HepG2 (cell line): Measurements from ENCODE around the gene ARMC2. TPM values are rescaled to one million over a fixed set of nuclear protein-coding genes. Genes with fewer than 3 reads are reported as not detected.

Experiments used
- ATAC-seq: fragments of 200-7000 bp; cut with Tn5 transposase; 3 replicates; pipeline ENCODE4 v1.9.1; 2020; ENCODE audit warnings: mild to moderate bottlenecking, moderate library complexity
- BruUV-seq: library from RNA; stranded (reverse); fragments of 400-500 nt; replicated peaks from 2 replicates; lab custom pipeline; 2021; lab: Mats Ljungman, UMichigan
- CTCF ChIA-PET: fragments of 300-600 bp; formaldehyde crosslinking; extraction: SDS; loops from one replicate; lab custom pipeline; 2021; ENCODE audit warnings: low total read pairs, inconsistent platforms, low intra/inter-chr PET ratio; lab: Yijun Ruan, JAX
- POLR2A ChIA-PET: fragments of 350-600 bp; sonication (Branson Sonifier 250); formaldehyde crosslinking; loops from one replicate; lab custom pipeline; 2020; ENCODE audit warnings: antibody characterized with exemption, inconsistent platforms; lab: Yijun Ruan, JAX
- DNase-seq: peaks from one replicate; pipeline ENCODE4 v3.0.0-alpha.2; 2015; ENCODE audit warnings: low spot score
- FAIRE-seq: peaks from 3 replicates; lab custom pipeline; 2011; peaks lifted over from hg19 to GRCh38; lab: Jason Lieb, UNC
- H2AFZ ChIP-seq: one replicate; pipeline ENCODE4 v1.6.1; 2011; ENCODE audit warnings: low read length, inconsistent platforms
- H3K27ac ChIP-seq: fragments of 300-600 bp; 3 replicates; pipeline ENCODE4 v1.8.0; 2011; ENCODE audit warnings: mixed run types, mild to moderate bottlenecking, mixed read lengths, low read length, inconsistent platforms; ENCODE audit not compliant: insufficient read depth; ENCODE audit errors: extremely low read length
- H3K27me3 ChIP-seq, 2 experiments: fragments of 200-600 bp in 1 of 2; 2 replicates in 1 of 2; 3 replicates in 1 of 2; pipeline versions ENCODE4 v1.6.0 to v1.8.0; 2011; ENCODE audit warnings: low read length in 2 of 2, mild to moderate bottlenecking in 2 of 2, moderate library complexity in 2 of 2, inconsistent platforms in 1 of 2; ENCODE audit not compliant: insufficient read depth in 2 of 2, control insufficient read depth in 1 of 2
- H3K36me3 ChIP-seq, 2 experiments: fragments of 200-600 bp in 1 of 2; replicated peaks in 1 of 2; 2 replicates in 1 of 2; 3 replicates in 1 of 2; pipeline versions ENCODE4 v1.5.1 to v1.8.0; 2011; ENCODE audit warnings: low read length in 2 of 2, inconsistent platforms in 1 of 2; ENCODE audit not compliant: insufficient read depth in 2 of 2, control insufficient read depth in 1 of 2
- H3K4me1 ChIP-seq: 2 replicates; pipeline ENCODE4 v1.5.1; 2012; ENCODE audit warnings: low read length, inconsistent platforms; ENCODE audit not compliant: insufficient read depth
- H3K4me2 ChIP-seq: 2 replicates; pipeline ENCODE4 v1.6.0; 2011; ENCODE audit warnings: low read depth, low read length, inconsistent platforms
- H3K4me3 ChIP-seq, 3 experiments: fragments of 200-600 bp in 1 of 3; sonication (generic), shearing (Covaris generic) in 1 of 3; replicated peaks in 1 of 3; 2 replicates each; pipeline ENCODE4 v1.5.1; 2011 to 2016; ENCODE audit warnings: low read length in 3 of 3, inconsistent platforms in 2 of 3, low read depth in 2 of 3, mild to moderate bottlenecking in 2 of 3, control low read depth in 1 of 3, mixed read lengths in 1 of 3; ENCODE audit not compliant: insufficient read depth in 1 of 3
- H3K79me2 ChIP-seq: one replicate; pipeline ENCODE4 v1.6.1; 2011; ENCODE audit warnings: low read length, inconsistent platforms; ENCODE audit not compliant: insufficient read depth
- H3K9ac ChIP-seq: 2 replicates; pipeline ENCODE4 v1.6.0; 2011; ENCODE audit warnings: mild to moderate bottlenecking, low read depth, low read length, inconsistent platforms; ENCODE audit not compliant: insufficient read depth
- H3K9me3 ChIP-seq: 2 replicates; pipeline ENCODE4 v1.5.1; 2012; ENCODE audit warnings: mild to moderate bottlenecking, low read length
- H4K20me1 ChIP-seq: 2 replicates; pipeline ENCODE4 v1.6.0; 2011; ENCODE audit warnings: inconsistent platforms, mild to moderate bottlenecking, low read length, moderate library complexity; ENCODE audit not compliant: insufficient read depth
- EZH2 ChIP-seq: conservative IDR thresholded peaks from 2 replicates; pipeline ENCODE4 v1.6.1; 2012; ENCODE audit warnings: mild to moderate bottlenecking, low read depth, low read length, moderate library complexity
- MIER3 ChIP-seq: IDR thresholded peaks from 2 replicates; pipeline ENCODE4 v1.6.1; 2016; ENCODE audit warnings: missing compliant biosample characterization, borderline replicate concordance
- MTF2 ChIP-seq: sonication (generic); formaldehyde crosslinking; IDR thresholded peaks from 2 replicates; pipeline ENCODE4 v1.5.0; 2020; ENCODE audit warnings: missing genetic modification reagents, borderline replicate concordance
- TGIF2 ChIP-seq: IDR thresholded peaks from 2 replicates; pipeline ENCODE4 v1.6.1; 2016; ENCODE audit warnings: control low read depth, missing compliant biosample characterization
- ZNF205 ChIP-seq: IDR thresholded peaks from 2 replicates; pipeline ENCODE4 v1.6.1; 2018; ENCODE audit warnings: missing biosample characterization, missing genetic modification reagents
- ZNF333 ChIP-seq: sonication (generic); formaldehyde crosslinking; IDR thresholded peaks from 2 replicates; pipeline ENCODE4 v1.4.0; 2020; ENCODE audit warnings: mild to moderate bottlenecking, missing genetic modification reagents, borderline replicate concordance
- ZNF430 ChIP-seq: sonication (generic); formaldehyde crosslinking; IDR thresholded peaks from 2 replicates; pipeline ENCODE4 v1.9.0; 2021; ENCODE audit warnings: mild to moderate bottlenecking, missing genetic modification reagents
- ZNF629 ChIP-seq: sonication (generic); formaldehyde crosslinking; conservative IDR thresholded peaks from 2 replicates; pipeline ENCODE4 v1.5.0; 2020; ENCODE audit warnings: missing genetic modification reagents
- ZNF674 ChIP-seq: sonication (generic); formaldehyde crosslinking; IDR thresholded peaks from 2 replicates; pipeline ENCODE4 v1.5.0; 2020; ENCODE audit warnings: low read depth, mild to moderate bottlenecking, missing genetic modification reagents
- WGBS: methylation state at CpG from one replicate; pipeline ENCODE4 v1.1.6; 2017; ENCODE audit warnings: low lambda C conversion rate; 5-methylcytosine and 5-hydroxymethylcytosine counted together
- in situ Hi-C: cut with HindIII; loops from 2 replicates; pipeline ENCODE4 v1.10.0; 2017; ENCODE audit warnings: low pct_unique_long_range_greater_than_20kb; ENCODE audit not compliant: extremely low pct_ligation_motif_present
- intact Hi-C: fragments of 100-400 bp; cut with micrococcal nuclease; formaldehyde crosslinking; loops from one replicate; pipeline ENCODE4 v1.10.0; 2022; ENCODE audit not compliant: unreplicated experiment
- polyA plus RNA-seq, 8 experiments: library from polyadenylated mRNA; depleted of rRNA in 3 of 8; stranded (reverse) in 7 of 8; unstranded in 1 of 8; fragments of >200 nt; fragmentation: Illumina TruSeq in 4 of 8; extraction: Trizol in 4 of 8; gene quantifications; 2 replicates each; pipeline versions ENCODE4 v1.2.1 to v1.2.3, GENCODE V29; 2011 to 2016; ENCODE audit warnings: low read depth in 4 of 8, missing spikeins in 1 of 8, mixed read lengths in 1 of 8; ENCODE audit not compliant: insufficient read depth in 1 of 8
- total RNA-seq, 5 experiments: library from RNA; depleted of rRNA; stranded (reverse); fragments of >200 nt; fragmentation: Illumina TruSeq; extraction: Trizol; gene quantifications; 2 replicates each; pipeline ENCODE4 v1.2.3, GENCODE V29; 2016; ENCODE audit warnings: low read depth in 1 of 5
- TF ChIP-seq, protein P1 (sequence below): sonication (generic); formaldehyde crosslinking; IDR thresholded peaks from 2 replicates; pipeline ENCODE4 v1.5.0; 2020; ENCODE audit warnings: missing genetic modification reagents, mild to moderate bottlenecking, borderline replicate concordance
- TF ChIP-seq, protein P2 (sequence below): sonication (generic); formaldehyde crosslinking; IDR thresholded peaks from 2 replicates; pipeline ENCODE4 v1.8.1; 2023; ENCODE audit warnings: mild to moderate bottlenecking, missing genetic modification reagents, borderline replicate concordance
- TF ChIP-seq, protein P3 (sequence below): IDR thresholded peaks from 2 replicates; pipeline ENCODE4 v1.6.1; 2016; ENCODE audit warnings: mild to moderate bottlenecking, missing biosample characterization, missing genetic modification reagents
- TF ChIP-seq, protein P4 (sequence below): sonication (generic); formaldehyde crosslinking; IDR thresholded peaks from 2 replicates; pipeline ENCODE4 v1.4.0; 2020; ENCODE audit warnings: missing genetic modification reagents, borderline replicate concordance

ARMC2 gene
- total and polyA plus RNA-seq, 2 of the 13 experiments (the other 11 are each of a cell fraction or from before 2014, with no cell fraction given), result 1.4 to 3.2 TPM

DNA sequence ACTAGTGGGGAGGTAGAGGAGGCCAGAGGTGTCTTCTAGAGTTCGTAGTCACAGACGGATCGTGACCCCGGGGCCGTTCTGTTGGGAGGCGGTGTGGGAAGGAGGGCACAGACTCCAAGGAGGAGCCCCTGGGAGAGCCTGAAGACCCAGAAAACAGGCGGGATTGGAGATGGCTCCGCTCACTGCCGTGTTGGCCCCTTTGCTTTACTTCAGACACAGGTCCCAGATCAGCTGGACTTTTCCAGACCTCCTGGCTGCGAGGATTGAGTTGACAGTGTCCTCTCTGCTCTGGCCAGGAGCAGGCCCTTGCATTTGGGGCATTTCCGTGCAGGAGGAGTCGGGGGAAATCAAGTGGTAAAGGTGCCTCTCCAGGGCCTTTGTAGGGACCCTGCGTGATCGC lies 112.9 kb downstream of the ARMC2 start:
- Histone ChIP-seq H3K9me3 (no peaks in the 10 kb centered on the region), H3K79me2 (no peaks in the 10 kb centered on the region), H4K20me1 (no peaks in the 10 kb centered on the region), H2AFZ (no peak overlapping the region), H3K36me3 (no peaks in the 10 kb centered on the region), H3K4me1 (peaks cover 11% of the 10 kb centered on the region), H3K9ac (no peak overlapping the region), H3K27ac (no peak overlapping the region), H3K27me3 (peaks cover 0 to 12% of the 10 kb centered on the region in 2 experiments; a peak in 2 of 5 replicates), H3K4me2 (no peak overlapping the region), H3K4me3 (no peak overlapping the region)
- intact Hi-C loops (no loop called here), in situ Hi-C loops (no loop called here)
- CTCF ChIA-PET, result no interaction called here
- WGBS, result 56% methylated on average over 12 of the region's 14 CpGs
- FAIRE-seq, result no peak
- TF ChIP-seq, protein P1, sequence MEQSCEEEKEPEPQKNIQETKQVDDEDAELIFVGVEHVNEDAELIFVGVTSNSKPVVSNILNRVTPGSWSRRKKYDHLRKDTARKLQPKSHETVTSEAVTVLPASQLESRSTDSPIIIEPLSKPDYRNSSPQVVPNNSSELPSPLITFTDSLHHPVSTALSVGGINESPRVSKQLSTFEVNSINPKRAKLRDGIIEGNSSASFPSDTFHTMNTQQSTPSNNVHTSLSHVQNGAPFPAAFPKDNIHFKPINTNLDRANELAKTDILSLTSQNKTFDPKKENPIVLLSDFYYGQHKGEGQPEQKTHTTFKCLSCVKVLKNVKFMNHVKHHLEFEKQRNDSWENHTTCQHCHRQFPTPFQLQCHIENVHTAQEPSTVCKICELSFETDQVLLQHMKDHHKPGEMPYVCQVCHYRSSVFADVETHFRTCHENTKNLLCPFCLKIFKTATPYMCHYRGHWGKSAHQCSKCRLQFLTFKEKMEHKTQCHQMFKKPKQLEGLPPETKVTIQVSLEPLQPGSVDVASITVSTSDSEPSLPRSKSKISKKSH (CRISPR knock-in tag), result no peak
- no peak for TF ChIP-seq ZNF629 (CRISPR knock-in tag)
- no peak for TF ChIP-seq ZNF333 (CRISPR knock-in tag)
- no peak for TF ChIP-seq ZNF430 (CRISPR knock-in tag)
- TF ChIP-seq, protein P2, sequence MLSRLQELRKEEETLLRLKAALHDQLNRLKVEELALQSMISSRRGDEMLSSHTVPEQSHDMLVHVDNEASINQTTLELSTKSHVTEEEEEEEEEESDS (CRISPR knock-in tag), result no peak
- TF ChIP-seq MTF2, result no peak
- no peak for TF ChIP-seq EZH2
- no peak for TF ChIP-seq MIER3 (CRISPR knock-in tag)
- TF ChIP-seq, protein P3, sequence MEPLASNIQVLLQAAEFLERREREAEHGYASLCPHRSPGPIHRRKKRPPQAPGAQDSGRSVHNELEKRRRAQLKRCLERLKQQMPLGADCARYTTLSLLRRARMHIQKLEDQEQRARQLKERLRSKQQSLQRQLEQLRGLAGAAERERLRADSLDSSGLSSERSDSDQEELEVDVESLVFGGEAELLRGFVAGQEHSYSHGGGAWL (CRISPR knock-in tag), result no peak
- TF ChIP-seq ZNF205 (CRISPR knock-in tag), result no peak
- TF ChIP-seq TGIF2 (CRISPR knock-in tag), result no peak
- TF ChIP-seq, protein P4, sequence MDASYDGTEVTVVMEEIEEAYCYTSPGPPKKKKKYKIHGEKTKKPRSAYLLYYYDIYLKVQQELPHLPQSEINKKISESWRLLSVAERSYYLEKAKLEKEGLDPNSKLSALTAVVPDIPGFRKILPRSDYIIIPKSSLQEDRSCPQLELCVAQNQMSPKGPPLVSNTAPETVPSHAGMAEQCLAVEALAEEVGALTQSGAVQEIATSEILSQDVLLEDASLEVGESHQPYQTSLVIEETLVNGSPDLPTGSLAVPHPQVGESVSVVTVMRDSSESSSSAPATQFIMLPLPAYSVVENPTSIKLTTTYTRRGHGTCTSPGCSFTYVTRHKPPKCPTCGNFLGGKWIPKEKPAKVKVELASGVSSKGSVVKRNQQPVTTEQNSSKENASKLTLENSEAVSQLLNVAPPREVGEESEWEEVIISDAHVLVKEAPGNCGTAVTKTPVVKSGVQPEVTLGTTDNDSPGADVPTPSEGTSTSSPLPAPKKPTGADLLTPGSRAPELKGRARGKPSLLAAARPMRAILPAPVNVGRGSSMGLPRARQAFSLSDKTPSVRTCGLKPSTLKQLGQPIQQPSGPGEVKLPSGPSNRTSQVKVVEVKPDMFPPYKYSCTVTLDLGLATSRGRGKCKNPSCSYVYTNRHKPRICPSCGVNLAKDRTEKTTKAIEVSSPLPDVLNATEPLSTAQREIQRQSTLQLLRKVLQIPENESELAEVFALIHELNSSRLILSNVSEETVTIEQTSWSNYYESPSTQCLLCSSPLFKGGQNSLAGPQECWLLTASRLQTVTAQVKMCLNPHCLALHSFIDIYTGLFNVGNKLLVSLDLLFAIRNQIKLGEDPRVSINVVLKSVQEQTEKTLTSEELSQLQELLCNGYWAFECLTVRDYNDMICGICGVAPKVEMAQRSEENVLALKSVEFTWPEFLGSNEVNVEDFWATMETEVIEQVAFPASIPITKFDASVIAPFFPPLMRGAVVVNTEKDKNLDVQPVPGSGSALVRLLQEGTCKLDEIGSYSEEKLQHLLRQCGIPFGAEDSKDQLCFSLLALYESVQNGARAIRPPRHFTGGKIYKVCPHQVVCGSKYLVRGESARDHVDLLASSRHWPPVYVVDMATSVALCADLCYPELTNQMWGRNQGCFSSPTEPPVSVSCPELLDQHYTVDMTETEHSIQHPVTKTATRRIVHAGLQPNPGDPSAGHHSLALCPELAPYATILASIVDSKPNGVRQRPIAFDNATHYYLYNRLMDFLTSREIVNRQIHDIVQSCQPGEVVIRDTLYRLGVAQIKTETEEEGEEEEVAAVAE (CRISPR knock-in tag), result no peak
- no peak for TF ChIP-seq ZNF674 (CRISPR knock-in tag)
- POLR2A ChIA-PET, result no interaction called here
- no peak for DNase-seq
- no TSS peak for BruUV-seq
- ATAC-seq, result no peak; the same call in 2 of the 3 replicates
